ENCODE data around the gene SLC7A6OS.

The SLC7A6OS gene

GRCh38 chr16:68298312-68298711, 12.4 kb downstream of the SLC7A6OS start:
- H3K4me3 ChIP-seq (ENCODE audit: low read length), result no peak overlapping the region
- peaks cover 9% of the 10 kb centered on the region; the same call in 1 of the 2 replicates for H3F3A ChIP-seq (ENCODE audit: insufficient read depth, low read length)
- H3K27ac ChIP-seq (ENCODE audit: low read length), result no peak overlapping the region
- H4K20me1 ChIP-seq (ENCODE audit: insufficient read depth, low read length), result no peaks in the 10 kb centered on the region
- H2AFZ ChIP-seq (ENCODE audit: low read length), result no peak overlapping the region
- no peak for DNase-seq
- peaks cover 81% of the 10 kb centered on the region for H3K79me2 ChIP-seq (ENCODE audit: low read length)
- H3K4me2 ChIP-seq (ENCODE audit: low read depth, low read length), result no peak overlapping the region
- H3K9me2 ChIP-seq (replicated peaks; ENCODE audit: insufficient read depth, low read length), result no peaks in the 10 kb centered on the region
- no peaks in the 10 kb centered on the region for H3K27me3 ChIP-seq (replicated peaks; ENCODE audit: insufficient read depth, low read length)
- no peaks in the 10 kb centered on the region for H3K9me3 ChIP-seq (replicated peaks; ENCODE audit: insufficient read depth, low read length)
- no peak for TF ChIP-seq EZH2 (optimal IDR thresholded peaks at IDR 0.05; ENCODE audit: low read depth, low read length)
- TF ChIP-seq CTCF (IDR thresholded peaks at IDR 0.05; ENCODE audit: low read length), result no peak
- TF ChIP-seq EZH2phosphoT487 (IDR thresholded peaks at IDR 0.05; ENCODE audit: low read length), result no peak
- H3K9ac ChIP-seq (ENCODE audit: low read length), result no peak overlapping the region
- H3K4me1 ChIP-seq (ENCODE audit: low read length), result no peaks in the 10 kb centered on the region
- peaks cover 13% of the 10 kb centered on the region; the same call in 1 of the 2 replicates for H3K36me3 ChIP-seq (replicated peaks; ENCODE audit: insufficient read depth, low read length)

- H3K9me2 ChIP-seq (replicated peaks; ENCODE audit: insufficient read depth, low read length), result no peaks in the 10 kb centered on the region
- no peak overlapping the region for H2AFZ ChIP-seq (ENCODE audit: low read length)
- H3K79me2 ChIP-seq (ENCODE audit: low read length), result peaks cover 85% of the 10 kb centered on the region
- no peaks in the 10 kb centered on the region for H3K27me3 ChIP-seq (replicated peaks; ENCODE audit: insufficient read depth, low read length)
- peaks cover 13% of the 10 kb centered on the region; the same call in 1 of the 2 replicates for H3K36me3 ChIP-seq (replicated peaks; ENCODE audit: insufficient read depth, low read length)
- no peak for DNase-seq
- H3K9me3 ChIP-seq (replicated peaks; ENCODE audit: insufficient read depth, low read length), result no peaks in the 10 kb centered on the region
- no peak overlapping the region for H3K9ac ChIP-seq (ENCODE audit: low read length)
- no peaks in the 10 kb centered on the region for H3K4me1 ChIP-seq (ENCODE audit: low read length)
- no peaks in the 10 kb centered on the region for H4K20me1 ChIP-seq (ENCODE audit: insufficient read depth, low read length)
- TF ChIP-seq EZH2phosphoT487 (IDR thresholded peaks at IDR 0.05; ENCODE audit: low read length), result no peak
- TF ChIP-seq CTCF (IDR thresholded peaks at IDR 0.05; ENCODE audit: low read length), result no peak
- no peak for TF ChIP-seq EZH2 (optimal IDR thresholded peaks at IDR 0.05; ENCODE audit: low read depth, low read length)
- H3K4me2 ChIP-seq (ENCODE audit: low read depth, low read length), result no peak overlapping the region
- H3K27ac ChIP-seq (ENCODE audit: low read length), result no peak overlapping the region
- peaks cover 9% of the 10 kb centered on the region; the same call in 1 of the 2 replicates for H3F3A ChIP-seq (ENCODE audit: insufficient read depth, low read length)
- no peak overlapping the region for H3K4me3 ChIP-seq (ENCODE audit: low read length)
These were observed 12.8 kb downstream of the SLC7A6OS start for GRCh38 chr16:68297908-68298307.

GRCh38 chr16:68296693-68297092, 14.1 kb downstream of the SLC7A6OS start:
- H3K9ac ChIP-seq (ENCODE audit: low read length), result no peak overlapping the region
- H3K4me2 ChIP-seq (ENCODE audit: low read depth, low read length), result no peak overlapping the region
- no peak overlapping the region for H2AFZ ChIP-seq (ENCODE audit: low read length)
- no peak for TF ChIP-seq CTCF (IDR thresholded peaks at IDR 0.05; ENCODE audit: low read length)
- TF ChIP-seq EZH2 (optimal IDR thresholded peaks at IDR 0.05; ENCODE audit: low read depth, low read length), result no peak
- no peak for TF ChIP-seq EZH2phosphoT487 (IDR thresholded peaks at IDR 0.05; ENCODE audit: low read length)
- no peak for DNase-seq
- peaks cover 86% of the 10 kb centered on the region for H3K79me2 ChIP-seq (ENCODE audit: low read length)
- no peaks in the 10 kb centered on the region for H3K9me3 ChIP-seq (replicated peaks; ENCODE audit: insufficient read depth, low read length)
- H3K36me3 ChIP-seq (replicated peaks; ENCODE audit: insufficient read depth, low read length), result peaks cover 8% of the 10 kb centered on the region; the same call in 1 of the 2 replicates
- no peaks in the 10 kb centered on the region for H3K4me1 ChIP-seq (ENCODE audit: low read length)
- H3F3A ChIP-seq (ENCODE audit: insufficient read depth, low read length), result peaks cover 9% of the 10 kb centered on the region; the same call in 1 of the 2 replicates
- H3K4me3 ChIP-seq (ENCODE audit: low read length), result no peak overlapping the region
- H3K27ac ChIP-seq (ENCODE audit: low read length), result no peak overlapping the region
- no peaks in the 10 kb centered on the region for H3K27me3 ChIP-seq (replicated peaks; ENCODE audit: insufficient read depth, low read length)
- no peaks in the 10 kb centered on the region for H3K9me2 ChIP-seq (replicated peaks; ENCODE audit: insufficient read depth, low read length)
- H4K20me1 ChIP-seq (ENCODE audit: insufficient read depth, low read length), result no peaks in the 10 kb centered on the region

All from MM.1S (cell line).